Mammary epithelial cell (primary cell): Measurements from ENCODE around the gene ALKBH1.
"Not testable (repeated sequence)": the region's sequence is repeated elsewhere in the genome, so short reads cannot be mapped to it uniquely, and the experiment has no call there.

ENCODE experiments used
- EZH2 ChIP-seq: IDR thresholded peaks from 2 replicates; pipeline ENCODE4 v1.6.1; 2012; ENCODE audit warnings: low read length, inconsistent platforms, borderline replicate concordance
- TF ChIP-seq, protein P1 (sequence below), 2 donors: IDR thresholded peaks in 1 of 2; conservative IDR thresholded peaks in 1 of 2; 2 replicates each; pipeline ENCODE4 v1.5.1; 2011 to 2012; ENCODE audit warnings: inconsistent platforms in 2 of 2, low read length in 2 of 2, mild to moderate bottlenecking in 2 of 2, control low read depth in 1 of 2, low read depth in 1 of 2; ENCODE audit not compliant: insufficient read depth in 1 of 2; ENCODE audit errors: extremely low read depth in 1 of 2

DNA sequence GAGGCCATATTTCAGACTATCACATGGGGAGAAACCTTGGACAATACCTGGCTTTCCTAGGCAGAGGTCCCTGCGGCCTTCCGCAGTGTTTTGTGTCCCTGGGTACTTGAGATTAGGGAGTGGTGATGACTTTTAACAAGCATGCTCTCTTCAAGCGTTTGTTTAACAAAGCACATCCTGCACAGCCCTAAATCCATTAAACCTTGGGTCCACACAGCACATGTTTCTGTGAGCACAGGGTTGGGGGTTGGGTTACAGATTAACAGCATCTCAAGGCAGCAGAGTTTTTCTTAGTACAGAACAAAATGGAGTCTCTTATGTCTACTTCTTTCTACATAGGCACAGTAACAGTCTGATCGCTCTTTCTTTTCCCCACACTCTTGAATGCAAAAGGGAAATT lies 72.0 kb downstream of the ALKBH1 start:
- TF ChIP-seq, protein P1, sequence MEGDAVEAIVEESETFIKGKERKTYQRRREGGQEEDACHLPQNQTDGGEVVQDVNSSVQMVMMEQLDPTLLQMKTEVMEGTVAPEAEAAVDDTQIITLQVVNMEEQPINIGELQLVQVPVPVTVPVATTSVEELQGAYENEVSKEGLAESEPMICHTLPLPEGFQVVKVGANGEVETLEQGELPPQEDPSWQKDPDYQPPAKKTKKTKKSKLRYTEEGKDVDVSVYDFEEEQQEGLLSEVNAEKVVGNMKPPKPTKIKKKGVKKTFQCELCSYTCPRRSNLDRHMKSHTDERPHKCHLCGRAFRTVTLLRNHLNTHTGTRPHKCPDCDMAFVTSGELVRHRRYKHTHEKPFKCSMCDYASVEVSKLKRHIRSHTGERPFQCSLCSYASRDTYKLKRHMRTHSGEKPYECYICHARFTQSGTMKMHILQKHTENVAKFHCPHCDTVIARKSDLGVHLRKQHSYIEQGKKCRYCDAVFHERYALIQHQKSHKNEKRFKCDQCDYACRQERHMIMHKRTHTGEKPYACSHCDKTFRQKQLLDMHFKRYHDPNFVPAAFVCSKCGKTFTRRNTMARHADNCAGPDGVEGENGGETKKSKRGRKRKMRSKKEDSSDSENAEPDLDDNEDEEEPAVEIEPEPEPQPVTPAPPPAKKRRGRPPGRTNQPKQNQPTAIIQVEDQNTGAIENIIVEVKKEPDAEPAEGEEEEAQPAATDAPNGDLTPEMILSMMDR (conservative IDR thresholded peaks at IDR 0.05 in 1 of 2, IDR thresholded peaks at IDR 0.05 in 1 of 2; ENCODE audit: extremely low read depth in 1 of 2, insufficient read depth in 1 of 2, low read depth in 1 of 2, low read length in 2 of 2), result not testable (repeated sequence)
- TF ChIP-seq EZH2, result not testable (repeated sequence)
